ENCODE data around the gene KIDINS220.
A peak's percentile ranks its signal among the peaks of the same experiment; 100 is the strongest.

Gene KIDINS220

GRCh38 chr2:8697190-8697589 is 140.2 kb downstream of the KIDINS220 start:
- DNase-seq (ENCODE audit: low read depth in 2 of 2): no peak

GRCh38 chr2:8694737-8695136 is 142.7 kb downstream of the KIDINS220 start:
- no peak for DNase-seq (ENCODE audit: low read depth in 2 of 2)

GRCh38 chr2:8693157-8693821 is 144.1 kb downstream of the KIDINS220 start:
- peak in 1 of 2 experiments; percentile 36 for DNase-seq (ENCODE audit: low read depth in 2 of 2)

GRCh38 chr2:8692783-8693156 is 144.6 kb downstream of the KIDINS220 start:
- no peak for DNase-seq (ENCODE audit: low read depth in 2 of 2)

GRCh38 chr2:8691859-8692437 is 145.5 kb downstream of the KIDINS220 start:
- no peak for DNase-seq (ENCODE audit: low read depth in 2 of 2)

GRCh38 chr2:8685697-8686358 is 151.6 kb downstream of the KIDINS220 start:
- peak; percentile 63 to 67 for DNase-seq (ENCODE audit: low read depth in 2 of 2)

- DNase-seq (ENCODE audit: low read depth in 2 of 2): peak; percentile 39 to 46
Observed at GRCh38 chr2:8684878-8685696, 152.3 kb downstream of the KIDINS220 start.

GRCh38 chr2:8684540-8684877 is 152.9 kb downstream of the KIDINS220 start:
- DNase-seq (ENCODE audit: low read depth in 2 of 2): peak in 1 of 2 experiments; percentile 33

GRCh38 chr2:8682719-8683667 is 154.4 kb downstream of the KIDINS220 start:
- peak; percentile 19 to 35 for DNase-seq (ENCODE audit: low read depth in 2 of 2)

GRCh38 chr2:8681786-8682692 is 155.4 kb downstream of the KIDINS220 start, which contains the start of gene ID2:
Gene ID2 (plus strand): TSS chr2:8682056. CDS start chr2:8682166, 110 bp downstream.
- DNase-seq (ENCODE audit: low read depth in 2 of 2): peak; percentile 95 to 98

- peak; percentile 77 to 79 for DNase-seq (ENCODE audit: low read depth in 2 of 2)
Observed at GRCh38 chr2:8680822-8681760, 156.3 kb downstream of the KIDINS220 start.

GRCh38 chr2:8679827-8680731 is 157.3 kb downstream of the KIDINS220 start:
- DNase-seq (ENCODE audit: low read depth in 2 of 2): no peak

GRCh38 chr2:8679567-8679826 is 157.9 kb downstream of the KIDINS220 start:
- no peak for DNase-seq (ENCODE audit: low read depth in 2 of 2)

All from stimulated activated CD4-positive, alpha-beta T cell treated with anti-CD3 and anti-CD28 coated beads, Interleukin-12 subunit alpha, Interleukin-12 subunit beta, amount 100 ng/mL, for 24 hours (primary cell).